Ishikawa (cell line): ENCODE measurements around the gene MBLAC1.

Experiments
- CEBPB ChIP-seq: IDR thresholded peaks from 2 replicates; pipeline ENCODE4 v1.6.1; 2012
- EGR1 ChIP-seq: IDR thresholded peaks from 2 replicates; pipeline ENCODE4 v1.6.1; 2012
- FOXM1 ChIP-seq: IDR thresholded peaks from 2 replicates; pipeline ENCODE4 v1.6.1; 2012; ENCODE audit warnings: low read depth, borderline replicate concordance
- NFIC ChIP-seq: IDR thresholded peaks from 2 replicates; pipeline ENCODE4 v1.6.1; 2012
- RAD21 ChIP-seq: IDR thresholded peaks from 2 replicates; pipeline ENCODE4 v1.6.1; 2012; ENCODE audit warnings: low read depth
- REST ChIP-seq: IDR thresholded peaks from 2 replicates; pipeline ENCODE4 v1.6.1; 2012; ENCODE audit warnings: low read depth, mild to moderate bottlenecking
- TEAD4 ChIP-seq: IDR thresholded peaks from 2 replicates; pipeline ENCODE4 v1.6.1; 2012
- TF ChIP-seq, protein P1 (sequence below): IDR thresholded peaks from 2 replicates; pipeline ENCODE4 v1.6.1; 2012

GRCh38 chr7:100102950-100103840, 23.6 kb upstream of the MBLAC1 start:
- TF ChIP-seq CEBPB (no peak), FOXM1 (no peak), TEAD4 (no peak), EGR1 (no peak), NFIC (no peak), REST (no peak), RAD21 (no peak)
- TF ChIP-seq, protein P1, sequence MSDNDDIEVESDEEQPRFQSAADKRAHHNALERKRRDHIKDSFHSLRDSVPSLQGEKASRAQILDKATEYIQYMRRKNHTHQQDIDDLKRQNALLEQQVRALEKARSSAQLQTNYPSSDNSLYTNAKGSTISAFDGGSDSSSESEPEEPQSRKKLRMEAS, result no peak
